HG03025 (cell line): ENCODE data around the gene PROB1.
A peak's percentile ranks its signal among the peaks of the same experiment; 100 is the strongest.

ENCODE experiments used
- ATAC-seq: cut with Tn5 transposase; IDR thresholded peaks from one replicate; pipeline ENCODE4 v1.9.1; 2021; ENCODE audit warnings: mild to moderate bottlenecking, moderate library complexity; ENCODE audit not compliant: unreplicated experiment, low FRiP score

PROB1 gene

DNA sequence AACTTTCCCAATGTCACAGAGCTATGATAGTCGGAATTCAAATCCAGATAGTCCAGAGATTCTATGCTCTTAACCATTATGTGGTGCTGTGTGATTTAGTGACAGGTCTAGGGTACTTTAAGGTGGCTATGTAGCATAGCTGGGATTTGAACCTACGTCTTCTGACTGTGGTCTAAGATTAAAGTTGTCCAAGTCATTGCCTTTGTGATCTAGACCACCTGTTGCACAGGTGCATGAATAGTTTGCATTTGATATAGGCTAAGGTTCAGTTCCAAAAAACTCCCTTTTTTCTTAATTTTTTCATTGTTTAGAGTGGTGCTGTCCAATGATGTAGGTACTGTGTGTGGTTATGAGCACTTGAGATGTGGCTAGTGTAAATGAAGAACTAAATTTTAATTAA, 50.7 kb downstream of the PROB1 start:
- no peak for ATAC-seq

DNA sequence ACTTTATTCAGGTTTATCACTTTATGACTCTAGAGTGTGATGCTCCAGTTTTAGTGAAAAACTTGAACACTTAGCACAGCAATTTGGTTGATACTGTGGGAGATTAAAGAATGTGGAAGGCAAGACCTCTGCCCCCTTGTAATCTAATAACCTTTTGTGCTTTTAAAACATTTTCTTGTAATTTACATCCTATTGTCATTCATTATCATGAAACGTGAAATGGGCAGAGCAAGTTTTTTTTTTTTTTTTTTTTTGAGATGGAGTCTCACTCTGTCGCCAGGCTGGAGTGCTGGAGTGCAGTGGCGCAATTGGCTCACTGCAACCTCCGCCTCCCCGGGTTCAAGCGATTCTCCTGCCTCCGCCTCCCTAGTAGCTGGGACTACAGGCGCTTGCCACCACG, 51.4 kb downstream of the PROB1 start:
- no peak for ATAC-seq

DNA sequence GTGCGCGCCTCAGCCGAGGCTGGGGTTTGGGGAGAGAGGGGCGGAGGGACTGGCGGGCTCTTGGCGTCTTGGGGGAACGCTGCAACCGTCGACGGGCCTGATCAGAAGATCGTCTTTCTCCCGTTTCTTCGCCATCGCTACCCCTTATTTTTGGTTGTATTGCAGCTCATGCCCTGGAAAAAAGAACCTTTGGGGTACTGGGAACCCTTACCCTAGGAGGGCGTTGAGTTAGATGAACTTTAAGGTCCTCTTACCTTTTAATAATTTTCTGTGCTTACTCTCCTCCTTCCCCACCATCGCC, 52.5 kb downstream of the PROB1 start:
- ATAC-seq: peak; percentile 46

DNA sequence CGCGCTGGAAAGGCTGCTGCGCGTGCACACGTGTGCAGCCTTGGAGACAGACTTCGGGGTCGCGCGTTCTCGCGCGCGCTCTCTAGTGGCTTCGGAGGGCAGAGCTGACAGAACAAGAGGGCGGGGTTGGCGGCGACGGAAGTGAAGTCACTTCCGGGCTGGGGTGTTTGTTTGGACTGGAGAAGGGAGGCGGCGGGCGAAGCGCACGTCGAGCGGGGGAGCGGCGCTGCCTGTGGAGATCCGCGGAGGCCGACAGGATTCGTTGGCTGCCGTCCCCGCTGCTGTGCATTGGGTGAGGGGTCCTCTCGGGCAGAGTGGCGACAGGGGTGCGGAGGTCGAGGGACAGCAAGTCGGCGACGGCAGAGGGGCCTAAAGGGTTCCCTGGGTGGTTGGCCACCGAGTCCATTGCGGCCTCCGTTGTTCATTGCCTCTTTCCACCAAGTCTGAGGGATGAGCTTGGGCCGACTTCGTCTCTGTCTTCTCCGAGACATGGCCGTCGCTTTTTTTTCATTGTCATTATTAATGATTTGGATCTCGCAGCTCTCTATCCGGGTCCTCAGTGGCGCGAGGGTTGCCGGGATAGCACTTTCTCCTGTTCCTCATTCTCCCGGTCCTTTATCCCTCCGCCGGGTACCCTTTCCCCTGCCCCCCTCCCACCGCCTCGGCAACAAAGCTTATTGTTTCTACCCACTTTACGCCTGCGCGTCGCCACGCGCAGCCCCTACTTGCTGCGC, 53.0 kb downstream of the PROB1 start, which contains the start of gene PAIP2:
PAIP2 (plus strand) TSS at position 166 of the 734 bp plus-strand sequence. CDS start 21,931 bp downstream, outside the sequence.
- ATAC-seq: peak; percentile 90

DNA sequence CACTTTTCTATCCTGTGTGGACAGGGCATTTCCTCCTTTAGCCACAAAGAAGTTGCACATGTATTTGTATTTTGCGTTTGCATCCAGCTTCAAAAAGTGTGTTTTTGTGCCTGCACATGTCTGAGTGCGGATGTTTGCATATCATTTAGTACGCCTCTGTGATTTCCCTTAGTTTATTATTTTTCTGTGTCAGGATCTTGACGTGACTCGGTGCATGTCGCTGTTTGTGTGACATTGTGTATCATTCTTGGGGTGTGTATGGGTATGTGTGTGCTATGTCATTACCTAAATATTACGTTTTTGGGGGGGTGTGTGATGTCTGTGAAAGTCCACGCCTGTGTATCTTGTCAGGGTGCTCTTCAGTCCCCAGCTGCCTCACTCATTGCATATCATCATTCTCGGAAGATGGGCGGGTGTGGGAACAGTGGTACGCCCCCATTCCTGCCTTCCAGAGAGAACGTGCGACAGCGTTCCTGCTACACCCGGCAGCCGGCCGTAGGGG, 53.7 kb downstream of the PROB1 start:
- no peak for ATAC-seq
